ENCODE measurements around the gene CFAP74. TPM values are rescaled to one million over a fixed set of nuclear protein-coding genes. Genes with fewer than 3 reads are reported as not detected.
A peak's percentile ranks its signal among the peaks of the same experiment; 100 is the strongest.

Gene CFAP74
- total and polyA plus RNA-seq, 2 of the 13 experiments (the other 11 are each of a cell fraction or from before 2014, with no cell fraction given), result 0.27 to 0.62 TPM

- TF ChIP-seq HHEX (CRISPR knock-in tag; IDR thresholded peaks at IDR 0.05), result no peak
- no peak for TF ChIP-seq ZBTB49 (CRISPR knock-in tag; IDR thresholded peaks at IDR 0.05; ENCODE audit: borderline replicate concordance)
- TF ChIP-seq SP4 (CRISPR knock-in tag; IDR thresholded peaks at IDR 0.05), result peak; percentile 97
- no peak; the same call in 1 of the 2 replicates for TF ChIP-seq ZNF564 (CRISPR knock-in tag; IDR thresholded peaks at IDR 0.05)
- TF ChIP-seq PAF1 (CRISPR knock-in tag; IDR thresholded peaks at IDR 0.05), result no peak
- TF ChIP-seq ATF7 (IDR thresholded peaks at IDR 0.05), result no peak
- TF ChIP-seq ATF7 (CRISPR knock-in tag; IDR thresholded peaks at IDR 0.05), result no peak
- TF ChIP-seq KDM3A (CRISPR knock-in tag; IDR thresholded peaks at IDR 0.05; ENCODE audit: low read depth), result peak; percentile 62; the same call in 1 of the 2 replicates
- TF ChIP-seq IRF2 (CRISPR knock-in tag; IDR thresholded peaks at IDR 0.05), result no peak; the same call in 1 of the 2 replicates
- no peak for TF ChIP-seq PLRG1 (conservative IDR thresholded peaks at IDR 0.05)
- no peak; the same call in 1 of the 2 replicates for TF ChIP-seq ZNF274 (CRISPR knock-in tag; IDR thresholded peaks at IDR 0.05)
- TF ChIP-seq DDIT3 (CRISPR knock-in tag; IDR thresholded peaks at IDR 0.05), result no peak
- 0 out of 2 replicates have a peak, but pooled peaks have one; percentile 47 for TF ChIP-seq YEATS2 (CRISPR knock-in tag; IDR thresholded peaks at IDR 0.05; ENCODE audit: borderline replicate concordance)
- TF ChIP-seq THAP11 (CRISPR knock-in tag; IDR thresholded peaks at IDR 0.05), result peak; percentile 33
- peak; percentile 78 for TF ChIP-seq ASH2L (IDR thresholded peaks at IDR 0.05; ENCODE audit: insufficient read length, low read depth, low read length)
- TF ChIP-seq ARHGAP35 (CRISPR knock-in tag; IDR thresholded peaks at IDR 0.05; ENCODE audit: borderline replicate concordance), result no peak
- no peak for TF ChIP-seq ZNF10 (CRISPR knock-in tag; IDR thresholded peaks at IDR 0.05; ENCODE audit: borderline replicate concordance, low read depth)
- no peak; the same call in none of the 2 replicates for TF ChIP-seq ZNF546 (CRISPR knock-in tag; conservative IDR thresholded peaks at IDR 0.05)
- TF ChIP-seq HOXA5 (CRISPR knock-in tag; IDR thresholded peaks at IDR 0.05), result no peak
- no peak for TF ChIP-seq ZFP36 (IDR thresholded peaks at IDR 0.05; ENCODE audit: borderline replicate concordance, low read depth, low read length, partially characterized antibody)
- no peak for TF ChIP-seq ZNF367 (CRISPR knock-in tag; IDR thresholded peaks at IDR 0.05; ENCODE audit: borderline replicate concordance)
- no peak for TF ChIP-seq NFE2 (CRISPR knock-in tag; IDR thresholded peaks at IDR 0.05)
- TF ChIP-seq ZNF616 (CRISPR knock-in tag; IDR thresholded peaks at IDR 0.05; ENCODE audit: low read depth), result peak; percentile 20; the same call in 1 of the 2 replicates
- no peak for TF ChIP-seq XBP1 (CRISPR knock-in tag; IDR thresholded peaks at IDR 0.05)
- TF ChIP-seq ZBTB37 (CRISPR knock-in tag; IDR thresholded peaks at IDR 0.05), result 0 out of 2 replicates have a peak, but pooled peaks have one; percentile 35
These were observed 46.3 kb upstream of the CFAP74 start, which contains the start of gene PRKCZ (continued) for GRCh38 chr1:2049718-2050431.

Data from HepG2 (cell line).